ENCODE measurements around the gene SOX14.
A peak's percentile ranks its signal among the peaks of the same experiment; 100 is the strongest.

SOX14 gene

GRCh38 chr3:137768361-137769321, 4.5 kb downstream of the SOX14 start:
- no peak for DNase-seq (ENCODE audit: low read depth)

- no peak for DNase-seq (ENCODE audit: low read depth)
These were observed 5.4 kb downstream of the SOX14 start for GRCh38 chr3:137769322-137770065.

- no peak for DNase-seq (ENCODE audit: low read depth)
These were observed 6.1 kb downstream of the SOX14 start for GRCh38 chr3:137770066-137770834.

GRCh38 chr3:137770835-137771399, 6.8 kb downstream of the SOX14 start:
- no peak for DNase-seq (ENCODE audit: low read depth)

GRCh38 chr3:137771401-137772213, 7.5 kb downstream of the SOX14 start:
- DNase-seq (ENCODE audit: low read depth), result no peak

GRCh38 chr3:137772214-137772955, 8.3 kb downstream of the SOX14 start:
- DNase-seq (ENCODE audit: low read depth), result no peak

- no peak for DNase-seq (ENCODE audit: low read depth)
These were observed 14.8 kb downstream of the SOX14 start for GRCh38 chr3:137778941-137779340.

GRCh38 chr3:137787529-137787928, 23.4 kb downstream of the SOX14 start:
- no peak for DNase-seq (ENCODE audit: low read depth)

- no peak for DNase-seq (ENCODE audit: low read depth)
These were observed 25.1 kb downstream of the SOX14 start for GRCh38 chr3:137789236-137789635.

- peak; percentile 10 for DNase-seq (ENCODE audit: low read depth)
These were observed 28.6 kb downstream of the SOX14 start for GRCh38 chr3:137792626-137793271.

- no peak for DNase-seq (ENCODE audit: low read depth)
These were observed 32.9 kb downstream of the SOX14 start for GRCh38 chr3:137796993-137797392.

GRCh38 chr3:137803215-137803614, 39.1 kb downstream of the SOX14 start:
- no peak for DNase-seq (ENCODE audit: low read depth)

- no peak for DNase-seq (ENCODE audit: low read depth)
These were observed 43.9 kb downstream of the SOX14 start for GRCh38 chr3:137807998-137808397.

- no peak for DNase-seq (ENCODE audit: low read depth)
These were observed 45.4 kb downstream of the SOX14 start for GRCh38 chr3:137809509-137809908.

GRCh38 chr3:137812023-137812422, 47.9 kb downstream of the SOX14 start:
- no peak for DNase-seq (ENCODE audit: low read depth)

- no peak for DNase-seq (ENCODE audit: low read depth)
These were observed 51.1 kb downstream of the SOX14 start for GRCh38 chr3:137815251-137815650.
